SK-N-SH (cell line): ENCODE measurements around the gene TMEM266. TPM values are rescaled to one million over a fixed set of nuclear protein-coding genes. Genes with fewer than 3 reads are reported as not detected.

Experiments
- CTCF ChIA-PET: fragments of 300-600, 350-600 bp; formaldehyde crosslinking; extraction: SDS; loops from one replicate; lab custom pipeline; 2021; lab: Yijun Ruan, JAX
- POLR2A ChIA-PET: fragments of 350-600 bp; sonication (Branson Sonifier 250); formaldehyde crosslinking; extraction: SDS; loops from one replicate; lab custom pipeline; 2020; ENCODE audit warnings: antibody characterized with exemption, inconsistent platforms; lab: Yijun Ruan, JAX
- DNase-seq: peaks from one replicate; pipeline ENCODE4 v3.0.0; 2012
- H2AFZ ChIP-seq: fragments of 200-600 bp; sonication (generic); 2 replicates; pipeline ENCODE4 v1.8.1; 2016; ENCODE audit warnings: antibody characterized with exemption, mild to moderate bottlenecking, low read depth
- H3F3A ChIP-seq: fragments of 200-600 bp; sonication (generic); replicated peaks from 2 replicates; pipeline ENCODE3; 2016; ENCODE audit warnings: antibody characterized with exemption, mild to moderate bottlenecking; ENCODE audit not compliant: insufficient read depth
- H3K27ac ChIP-seq, 2 experiments: fragments of 200-500 bp in 1 of 2; fragments of 200-600 bp in 1 of 2; sonication (Bioruptor generic) in 1 of 2; sonication (generic), shearing (Covaris generic) in 1 of 2; 2 replicates each; pipeline versions ENCODE4 v1.5.1 to v1.6.1; 2014 to 2016; ENCODE audit warnings: low read depth in 2 of 2, inconsistent platforms in 1 of 2, low read length in 1 of 2, mild to moderate bottlenecking in 1 of 2, mixed read lengths in 1 of 2
- H3K27me3 ChIP-seq: fragments of 200-600 bp; sonication (generic), shearing (Covaris generic); 2 replicates; pipeline ENCODE4 v1.6.1; 2016; ENCODE audit warnings: mixed run types; ENCODE audit not compliant: insufficient read depth
- H3K36me3 ChIP-seq, 2 experiments: fragments of 200-500 bp in 1 of 2; fragments of 200-600 bp in 1 of 2; sonication (Bioruptor generic) in 1 of 2; sonication (generic) in 1 of 2; replicated peaks in 1 of 2; 2 replicates each; pipeline versions ENCODE3 to v1.5.1; 2014 to 2016; ENCODE audit warnings: low read length in 1 of 2, mild to moderate bottlenecking in 1 of 2; ENCODE audit not compliant: insufficient read depth in 2 of 2, control insufficient read depth in 1 of 2
- H3K4me1 ChIP-seq, 2 experiments: fragments of 200-500 bp in 1 of 2; fragments of 200-600 bp in 1 of 2; sonication (Bioruptor generic) in 1 of 2; sonication (generic), shearing (Covaris generic) in 1 of 2; 2 replicates each; pipeline versions ENCODE4 v1.5.1 to v1.6.1; 2014 to 2016; ENCODE audit warnings: low read depth in 1 of 2, low read length in 1 of 2, mixed run types in 1 of 2; ENCODE audit not compliant: insufficient read depth in 2 of 2, control insufficient read depth in 1 of 2
- H3K4me2 ChIP-seq: fragments of 200-600 bp; sonication (generic), shearing (Covaris generic); 2 replicates; pipeline ENCODE4 v1.6.1; 2017; ENCODE audit warnings: mixed run types
- H3K4me3 ChIP-seq, 2 experiments: fragments of 200-500 bp in 1 of 2; fragments of 200-600 bp in 1 of 2; sonication (Bioruptor generic) in 1 of 2; sonication (generic), shearing (Covaris generic) in 1 of 2; 2 replicates each; pipeline versions ENCODE4 v1.5.1 to v1.8.1; 2014 to 2016; ENCODE audit warnings: low read depth in 2 of 2, inconsistent platforms in 1 of 2, low read length in 1 of 2, mild to moderate bottlenecking in 1 of 2, mixed read lengths in 1 of 2, moderate library complexity in 1 of 2
- H3K79me2 ChIP-seq: fragments of 200-600 bp; sonication (generic); 2 replicates; pipeline ENCODE4 v1.8.1; 2017; ENCODE audit warnings: mild to moderate bottlenecking; ENCODE audit not compliant: insufficient read depth
- H3K9ac ChIP-seq: fragments of 200-600 bp; sonication (generic); 2 replicates; pipeline ENCODE4 v1.6.1; 2017; ENCODE audit warnings: mixed run types
- H3K9me2 ChIP-seq: fragments of 200-600 bp; sonication (generic); 2 replicates; pipeline ENCODE4 v1.6.1; 2017; ENCODE audit warnings: mixed run types
- H3K9me3 ChIP-seq: fragments of 200-600 bp; sonication (generic); 2 replicates; pipeline ENCODE4 v1.6.1; 2017; ENCODE audit warnings: mixed run types, mild to moderate bottlenecking, moderate library complexity
- H4K20me1 ChIP-seq: fragments of 200-600 bp; sonication (generic); 2 replicates; pipeline ENCODE4 v1.6.1; 2017; ENCODE audit warnings: mild to moderate bottlenecking, mixed run types; ENCODE audit not compliant: insufficient read depth
- ELF1 ChIP-seq: IDR thresholded peaks from 2 replicates; pipeline ENCODE4 v1.4.0; 2012
- EP300 ChIP-seq, 2 experiments: IDR thresholded peaks; 2 replicates each; pipeline versions ENCODE4 v1.4.0 to v1.6.1; 2012; ENCODE audit warnings: borderline replicate concordance in 1 of 2, low read depth in 1 of 2, low read length in 1 of 2
- FOSL2 ChIP-seq: IDR thresholded peaks from 2 replicates; pipeline ENCODE4 v1.4.0; 2012; ENCODE audit warnings: low read depth, mild to moderate bottlenecking, moderate library complexity, borderline replicate concordance
- FOXM1 ChIP-seq: IDR thresholded peaks from 2 replicates; pipeline ENCODE4 v1.4.0; 2012; ENCODE audit warnings: low read depth, mild to moderate bottlenecking
- GABPA ChIP-seq: IDR thresholded peaks from 2 replicates; pipeline ENCODE4 v1.4.0; 2012; ENCODE audit warnings: low read depth, mild to moderate bottlenecking
- MEF2A ChIP-seq: IDR thresholded peaks from 2 replicates; pipeline ENCODE4 v1.4.0; 2012; ENCODE audit warnings: low read depth, borderline replicate concordance
- MXI1 ChIP-seq: IDR thresholded peaks from 2 replicates; pipeline ENCODE4 v1.6.1; 2012; ENCODE audit warnings: mild to moderate bottlenecking, low read depth, low read length, improper control_type of control experiment
- NFIC ChIP-seq: IDR thresholded peaks from 2 replicates; pipeline ENCODE4 v1.4.0; 2012; ENCODE audit warnings: borderline replicate concordance
- NRF1 ChIP-seq: IDR thresholded peaks from 2 replicates; pipeline ENCODE4 v1.6.1; 2012; ENCODE audit warnings: low read depth, mild to moderate bottlenecking, low read length
- POLR2AphosphoS5 ChIP-seq: IDR thresholded peaks from 2 replicates; pipeline ENCODE4 v1.6.1; 2012; ENCODE audit warnings: low read depth, low read length
- RAD21 ChIP-seq: IDR thresholded peaks from 2 replicates; pipeline ENCODE4 v1.6.1; 2012; ENCODE audit warnings: mild to moderate bottlenecking, low read length
- RXRA ChIP-seq: IDR thresholded peaks from 2 replicates; pipeline ENCODE4 v1.4.0; 2012; ENCODE audit warnings: low read depth, mild to moderate bottlenecking, borderline replicate concordance
- SIN3A ChIP-seq: IDR thresholded peaks from 2 replicates; pipeline ENCODE4 v1.6.1; 2012; ENCODE audit warnings: low read depth, mild to moderate bottlenecking, low read length, moderate library complexity, borderline replicate concordance
- TAF1 ChIP-seq: IDR thresholded peaks from 2 replicates; pipeline ENCODE4 v1.6.1; 2012; ENCODE audit warnings: low read depth, mild to moderate bottlenecking, low read length, moderate library complexity, borderline replicate concordance
- TCF12 ChIP-seq: IDR thresholded peaks from 2 replicates; pipeline ENCODE4 v1.4.0; 2012
- TEAD4 ChIP-seq: IDR thresholded peaks from 2 replicates; pipeline ENCODE4 v1.4.0; 2012; ENCODE audit warnings: mild to moderate bottlenecking, borderline replicate concordance; ENCODE audit not compliant: insufficient read depth
- USF2 ChIP-seq: fragments of 150-350 bp; IDR thresholded peaks from 2 replicates; pipeline ENCODE4 v1.6.1; 2017; ENCODE audit warnings: antibody characterized with exemption, low read length, low read depth, borderline replicate concordance
- WGBS: methylation state at CpG from one replicate; pipeline ENCODE4 v1.1.6; 2017; ENCODE audit warnings: low lambda C conversion rate; 5-methylcytosine and 5-hydroxymethylcytosine counted together
- polyA plus RNA-seq, 3 experiments: library from polyadenylated mRNA; depleted of rRNA; stranded (reverse); fragments of >200 nt; gene quantifications; 2 replicates each; pipeline ENCODE4 v1.2.3, GENCODE V29; 2012
- TF ChIP-seq, protein P1 (sequence below): IDR thresholded peaks from 2 replicates; pipeline ENCODE4 v1.4.0; 2012; ENCODE audit warnings: low read depth, borderline replicate concordance

TMEM266 gene
- polyA plus RNA-seq, 1 of the 3 experiments (the other 2 are of a cell fraction), result 0.07 TPM

DNA sequence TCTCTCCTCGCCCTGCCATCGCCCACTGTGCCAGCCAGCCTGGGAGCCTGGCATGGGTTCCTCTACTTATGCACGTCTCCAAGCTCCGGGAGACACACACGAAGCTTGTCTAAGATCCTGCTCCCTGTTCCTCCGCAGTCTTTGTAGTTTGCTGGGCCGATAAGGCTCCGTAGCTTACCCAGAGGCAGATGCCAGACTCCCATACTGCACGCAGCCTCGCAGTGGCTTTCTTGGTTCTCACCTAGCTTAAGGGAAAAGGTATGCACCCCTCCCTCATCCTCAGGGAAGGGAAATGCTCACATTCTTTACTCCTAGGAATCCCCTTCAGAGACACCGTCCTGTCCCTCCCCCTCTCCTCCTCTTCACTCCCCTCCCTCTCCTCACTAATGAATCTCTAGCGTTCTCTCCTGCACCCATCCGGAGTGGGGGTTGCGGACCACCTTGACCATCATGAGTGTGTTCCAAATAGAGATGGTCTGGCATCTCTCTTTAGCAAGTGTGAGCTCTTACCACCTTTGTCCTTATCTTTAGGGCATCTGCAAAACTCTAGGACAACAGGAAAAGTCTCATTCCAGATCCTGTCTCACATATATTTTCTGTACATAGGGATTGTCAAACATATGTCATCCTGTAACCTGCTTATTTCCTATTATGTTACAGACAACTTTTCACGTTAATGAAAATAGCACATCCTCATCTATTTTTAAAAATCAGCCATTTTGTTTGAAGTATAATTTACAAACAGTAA, 56.5 kb downstream of the TMEM266 start:
- H3K9me2 ChIP-seq, result no peaks in the 10 kb centered on the region
- DNase-seq, result no peak
- no peaks in the 10 kb centered on the region for H3K36me3 ChIP-seq
- no peak for TF ChIP-seq MEF2A
- no peak for TF ChIP-seq FOSL2
- no peak for TF ChIP-seq USF2
- TF ChIP-seq, all 33 proteins: peak for 0
- no peak overlapping the region for H3K27ac ChIP-seq
- H2AFZ ChIP-seq, result no peak overlapping the region
- H3F3A ChIP-seq, result no peaks in the 10 kb centered on the region
- H4K20me1 ChIP-seq, result no peaks in the 10 kb centered on the region
- ChIA-PET CTCF (interaction anchor here (0.9 to 11.1 kb wide), 2 partner anchors 12 to 23 kb away, joined by 3 to 74 read pairs; no protein-coding TSS in a partner anchor), POLR2A (no interaction called here)
- H3K27me3 ChIP-seq, result no peaks in the 10 kb centered on the region
- WGBS, result 70% methylated on average over 15 of the region's 15 CpGs
- H3K9ac ChIP-seq, result no peak overlapping the region
- H3K4me1 ChIP-seq, result no peaks in the 10 kb centered on the region
- H3K4me2 ChIP-seq, result no peak overlapping the region
- H3K79me2 ChIP-seq, result no peaks in the 10 kb centered on the region
- H3K4me3 ChIP-seq, result no peak overlapping the region
- H3K9me3 ChIP-seq, result no peaks in the 10 kb centered on the region

- no peak overlapping the region for H3K4me3 ChIP-seq
- H3K27ac ChIP-seq, result no peak overlapping the region
- 56% methylated on average over 9 of the region's 9 CpGs for WGBS
- H3K4me1 ChIP-seq, result no peaks in the 10 kb centered on the region
- H3K9me2 ChIP-seq, result no peaks in the 10 kb centered on the region
- H4K20me1 ChIP-seq, result no peaks in the 10 kb centered on the region
- no peaks in the 10 kb centered on the region for H3K27me3 ChIP-seq
- CTCF ChIA-PET, result interaction anchor here (2.2 to 11.1 kb wide), 2 partner anchors 22 to 31 kb away, joined by 7 to 74 read pairs; no protein-coding TSS in a partner anchor
- H3K9me3 ChIP-seq, result no peaks in the 10 kb centered on the region
- no peak overlapping the region for H3K4me2 ChIP-seq
- H3F3A ChIP-seq, result no peaks in the 10 kb centered on the region
- no peak overlapping the region for H2AFZ ChIP-seq
- TF ChIP-seq TEAD4, result no peak
- TF ChIP-seq TAF1, result no peak
- TF ChIP-seq RAD21, result no peak
- no peak for TF ChIP-seq TCF12
- no peak for TF ChIP-seq POLR2AphosphoS5
- TF ChIP-seq GABPA, result no peak
- TF ChIP-seq NRF1, result no peak
- no peak for TF ChIP-seq ELF1
- TF ChIP-seq SIN3A, result no peak
- TF ChIP-seq, protein P1, sequence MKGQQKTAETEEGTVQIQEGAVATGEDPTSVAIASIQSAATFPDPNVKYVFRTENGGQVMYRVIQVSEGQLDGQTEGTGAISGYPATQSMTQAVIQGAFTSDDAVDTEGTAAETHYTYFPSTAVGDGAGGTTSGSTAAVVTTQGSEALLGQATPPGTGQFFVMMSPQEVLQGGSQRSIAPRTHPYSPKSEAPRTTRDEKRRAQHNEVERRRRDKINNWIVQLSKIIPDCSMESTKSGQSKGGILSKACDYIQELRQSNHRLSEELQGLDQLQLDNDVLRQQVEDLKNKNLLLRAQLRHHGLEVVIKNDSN, result no peak
- TF ChIP-seq EP300 (IDR thresholded peaks at IDR 0.05; ENCODE audit: borderline replicate concordance in 1 of 2, low read depth in 1 of 2, low read length in 1 of 2), result no peak
- no peak for TF ChIP-seq MXI1
- TF ChIP-seq RXRA, result no peak
- no peak for TF ChIP-seq NFIC
- TF ChIP-seq FOXM1, result no peak
- no peaks in the 10 kb centered on the region for H3K36me3 ChIP-seq
- DNase-seq, result no peak
- no peak overlapping the region for H3K9ac ChIP-seq
- no peaks in the 10 kb centered on the region for H3K79me2 ChIP-seq
- POLR2A ChIA-PET, result no interaction called here
Measured at GRCh38 chr15:76117181-76117580, 57.4 kb downstream of the TMEM266 start.
